ENCODE results near the gene AOAH. TPM values are rescaled to one million over a fixed set of nuclear protein-coding genes. Genes with fewer than 3 reads are reported as not detected.

Gene AOAH
- total RNA-seq, 4 donors from 2014 or later, result 0.93 to 20.5 (median 9.9) TPM

DNA sequence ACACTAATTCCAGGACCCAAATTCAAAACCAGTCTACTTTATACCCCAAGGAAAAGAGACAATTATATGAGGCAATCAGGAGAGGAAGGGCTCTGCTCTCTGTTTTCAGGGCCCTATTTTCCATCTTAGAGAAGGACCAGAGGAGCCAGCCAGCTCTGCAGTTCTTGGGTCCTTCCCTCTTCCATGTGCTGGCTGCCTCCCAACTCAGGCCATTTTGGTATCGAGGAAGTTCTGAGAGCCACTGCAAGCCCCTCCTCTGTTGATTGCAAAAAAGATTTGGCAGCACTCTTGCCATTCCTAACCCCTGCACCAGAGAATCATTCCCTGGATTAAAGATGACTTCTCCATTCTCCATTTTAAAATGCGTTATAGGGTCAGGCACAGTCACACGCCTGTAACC is 151.2 kb downstream of the AOAH start:
- Histone ChIP-seq H3K27ac (no peak overlapping the region), H3K36me3 (no peaks in the 10 kb centered on the region), H3K4me1 (no peaks in the 10 kb centered on the region), H3K4me3 (no peak overlapping the region), H3K9me3 (peaks cover 0 to 8% (median 0%) of the 10 kb centered on the region in 3 donors), H3K27me3 (no peaks in the 10 kb centered on the region)
- TF ChIP-seq EP300 (IDR thresholded peaks at IDR 0.05) (no peak), POLR2A (IDR thresholded peaks at IDR 0.05) (no peak), POLR2AphosphoS5 (IDR thresholded peaks at IDR 0.05) (no peak)
- TF ChIP-seq, protein P1, sequence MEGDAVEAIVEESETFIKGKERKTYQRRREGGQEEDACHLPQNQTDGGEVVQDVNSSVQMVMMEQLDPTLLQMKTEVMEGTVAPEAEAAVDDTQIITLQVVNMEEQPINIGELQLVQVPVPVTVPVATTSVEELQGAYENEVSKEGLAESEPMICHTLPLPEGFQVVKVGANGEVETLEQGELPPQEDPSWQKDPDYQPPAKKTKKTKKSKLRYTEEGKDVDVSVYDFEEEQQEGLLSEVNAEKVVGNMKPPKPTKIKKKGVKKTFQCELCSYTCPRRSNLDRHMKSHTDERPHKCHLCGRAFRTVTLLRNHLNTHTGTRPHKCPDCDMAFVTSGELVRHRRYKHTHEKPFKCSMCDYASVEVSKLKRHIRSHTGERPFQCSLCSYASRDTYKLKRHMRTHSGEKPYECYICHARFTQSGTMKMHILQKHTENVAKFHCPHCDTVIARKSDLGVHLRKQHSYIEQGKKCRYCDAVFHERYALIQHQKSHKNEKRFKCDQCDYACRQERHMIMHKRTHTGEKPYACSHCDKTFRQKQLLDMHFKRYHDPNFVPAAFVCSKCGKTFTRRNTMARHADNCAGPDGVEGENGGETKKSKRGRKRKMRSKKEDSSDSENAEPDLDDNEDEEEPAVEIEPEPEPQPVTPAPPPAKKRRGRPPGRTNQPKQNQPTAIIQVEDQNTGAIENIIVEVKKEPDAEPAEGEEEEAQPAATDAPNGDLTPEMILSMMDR (IDR thresholded peaks at IDR 0.05), result no peak
- ATAC-seq, result no peak
- WGBS, 2 donors (ENCODE audit: low coverage in 1 of 2), result 86% methylated on average over 1 of the region's 3 CpGs; no CpG with 5 or more reads in 1 of the 2 donors

DNA sequence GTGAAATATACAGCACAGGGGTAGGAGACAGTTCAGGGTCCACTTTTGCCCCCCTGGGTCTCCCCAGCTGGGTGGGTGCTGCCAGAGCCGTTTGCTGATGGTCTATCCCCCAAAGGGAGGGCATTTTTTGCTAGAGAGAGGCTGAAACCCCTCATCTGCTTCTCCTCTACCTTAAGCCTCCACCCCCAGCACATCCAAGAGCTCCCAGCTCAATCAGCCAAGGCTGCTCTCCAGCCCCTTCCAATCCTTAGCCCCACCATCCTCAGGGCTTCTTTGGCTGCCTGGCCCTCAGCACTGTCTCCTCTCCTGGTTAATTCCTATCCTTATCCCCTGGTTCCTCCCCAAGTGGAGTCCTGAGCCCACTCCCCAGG is 153.1 kb downstream of the AOAH start:
- no peaks in the 10 kb centered on the region for H3K9me3 ChIP-seq
- no peak for TF ChIP-seq EP300 (IDR thresholded peaks at IDR 0.05)
- no peak for TF ChIP-seq POLR2A (IDR thresholded peaks at IDR 0.05)
- TF ChIP-seq, protein P1 (IDR thresholded peaks at IDR 0.05), result no peak
- TF ChIP-seq POLR2AphosphoS5 (IDR thresholded peaks at IDR 0.05), result no peak
- H3K4me3 ChIP-seq, result no peak overlapping the region
- no peak overlapping the region for H3K27ac ChIP-seq
- H3K4me1 ChIP-seq, result peaks cover 0 to 7% (median 0%) of the 10 kb centered on the region in 3 donors
- 0% methylated on average over 1 of the region's 1 CpG; no CpG with 5 or more reads in 1 of the 2 donors for WGBS, 2 donors (ENCODE audit: low coverage in 1 of 2)
- ATAC-seq, result no peak
- H3K36me3 ChIP-seq, result no peaks in the 10 kb centered on the region
- no peaks in the 10 kb centered on the region for H3K27me3 ChIP-seq

DNA sequence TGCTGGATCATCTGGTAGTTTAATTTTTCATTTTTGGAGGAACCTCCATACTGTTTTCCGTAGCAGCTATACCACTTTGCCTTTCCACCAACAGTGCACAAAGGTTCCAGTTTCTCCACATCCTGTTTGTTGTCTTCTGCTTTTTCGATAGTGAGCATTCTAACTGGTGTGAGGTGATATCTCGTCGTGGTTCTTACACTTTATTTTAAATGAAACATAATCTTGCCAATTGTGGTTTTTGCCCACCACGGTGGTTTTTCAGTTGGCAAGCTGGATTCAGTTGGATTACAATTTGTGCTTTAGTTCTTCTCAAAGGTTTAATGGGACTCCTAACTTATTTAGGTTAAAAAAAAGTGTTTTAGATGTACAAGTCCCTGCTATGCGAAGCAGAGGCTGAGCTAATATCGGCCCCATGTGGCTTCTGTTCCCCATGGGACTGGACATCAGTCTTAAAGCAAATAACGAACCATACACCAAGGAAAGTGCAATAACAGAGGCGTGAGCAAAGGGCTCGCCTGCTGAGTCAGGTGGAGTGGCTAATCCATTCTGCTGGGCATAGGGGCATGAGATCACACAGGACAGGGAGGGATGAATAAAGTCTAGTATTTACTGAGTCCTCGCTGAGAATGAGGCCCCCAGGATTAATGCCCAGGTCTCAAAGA is 153.6 kb downstream of the AOAH start:
- ATAC-seq, result no peak
- no peak for TF ChIP-seq EP300 (IDR thresholded peaks at IDR 0.05)
- TF ChIP-seq POLR2A (IDR thresholded peaks at IDR 0.05), result no peak
- TF ChIP-seq, protein P1 (IDR thresholded peaks at IDR 0.05), result no peak
- no peak for TF ChIP-seq POLR2AphosphoS5 (IDR thresholded peaks at IDR 0.05)
- H3K4me3 ChIP-seq, result no peak overlapping the region
- 83 to 86% methylated on average over 5 to 10 of the region's 11 CpGs for WGBS, 2 donors (ENCODE audit: low coverage in 1 of 2)
- no peak overlapping the region for H3K27ac ChIP-seq
- H3K9me3 ChIP-seq, result no peaks in the 10 kb centered on the region
- H3K36me3 ChIP-seq, result no peaks in the 10 kb centered on the region
- peaks cover 0 to 11% (median 0%) of the 10 kb centered on the region in 3 donors for H3K4me1 ChIP-seq
- no peaks in the 10 kb centered on the region for H3K27me3 ChIP-seq

DNA sequence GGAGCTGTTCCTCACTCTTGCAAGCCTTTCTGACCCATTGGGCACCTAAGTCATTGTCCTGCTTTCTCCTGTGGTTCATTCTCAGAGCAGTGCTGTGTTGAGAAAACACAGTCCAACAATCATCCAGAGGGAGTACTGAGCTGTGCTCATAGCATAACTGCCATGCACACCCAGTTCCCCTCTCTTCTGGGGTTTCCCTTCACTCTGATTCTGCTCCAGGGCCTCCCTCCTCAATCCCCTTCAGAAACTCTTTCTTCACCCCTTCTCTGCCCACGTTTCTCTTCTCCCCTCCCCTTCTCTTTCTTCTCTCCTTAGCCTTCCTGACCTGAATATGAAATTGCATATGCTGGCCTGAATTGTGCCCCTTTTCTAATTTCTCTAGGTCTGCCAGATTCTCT is 155.8 kb downstream of the AOAH start:
- Histone ChIP-seq H3K27me3 (no peaks in the 10 kb centered on the region), H3K36me3 (no peaks in the 10 kb centered on the region), H3K9me3 (no peaks in the 10 kb centered on the region), H3K27ac (no peak overlapping the region), H3K4me1 (peaks cover 8 to 33% (median 12%) of the 10 kb centered on the region in 3 donors), H3K4me3 (no peak overlapping the region)
- TF ChIP-seq, protein P1 (IDR thresholded peaks at IDR 0.05), result no peak
- TF ChIP-seq POLR2A (IDR thresholded peaks at IDR 0.05), result no peak
- no peak for TF ChIP-seq EP300 (IDR thresholded peaks at IDR 0.05)
- TF ChIP-seq POLR2AphosphoS5 (IDR thresholded peaks at IDR 0.05), result no peak
- no peak for ATAC-seq
- 60% methylated on average over 1 of the region's 1 CpG; no CpG with 5 or more reads in 1 of the 2 donors for WGBS, 2 donors (ENCODE audit: low coverage in 1 of 2)
